H1 (cell line): ENCODE measurements around the gene KLHL2. TPM values are rescaled to one million over a fixed set of nuclear protein-coding genes. Genes with fewer than 3 reads are reported as not detected.

Source experiments
- CTCF ChIA-PET: fragments of 300-600 bp; sonication (Branson Sonifier 250); formaldehyde crosslinking; loops from one replicate; lab custom pipeline; 2021; ENCODE audit not compliant: partially characterized antibody; lab: Charles Lee
- POLR2A ChIA-PET: fragments of 300-600 bp; sonication (Branson Sonifier 250); formaldehyde crosslinking; loops from one replicate; lab custom pipeline; 2021; ENCODE audit warnings: inconsistent platforms; ENCODE audit not compliant: partially characterized antibody; lab: Charles Lee
- DNase-seq, 2 experiments: peaks; one replicate each; pipeline versions ENCODE4 v3.0.0 to v3.0.0-alpha.2; 2010 to 2022; ENCODE audit warnings: low spot score in 2 of 2, low read depth in 1 of 2, mixed read lengths in 1 of 2
- FAIRE-seq: peaks from 2 replicates; lab custom pipeline; 2011; peaks lifted over from hg19 to GRCh38; lab: Jason Lieb, UNC
- H2AFZ ChIP-seq: 2 replicates; pipeline ENCODE4 v1.8.1; 2012; ENCODE audit warnings: low read length, inconsistent platforms
- H2AK5ac ChIP-seq: 2 replicates; pipeline ENCODE4 v1.6.1; 2013; ENCODE audit warnings: low read depth, low read length
- H2BK120ac ChIP-seq: replicated peaks from 2 replicates; pipeline ENCODE3; 2013; ENCODE audit warnings: low read depth, low read length, inconsistent platforms
- H2BK12ac ChIP-seq: 2 replicates; pipeline ENCODE4 v1.6.1; 2013; ENCODE audit warnings: low read depth, low read length
- H2BK15ac ChIP-seq: 2 replicates; pipeline ENCODE4 v1.6.1; 2013; ENCODE audit warnings: low read length
- H2BK20ac ChIP-seq: 2 replicates; pipeline ENCODE4 v1.6.1; 2013; ENCODE audit warnings: low read length
- H2BK5ac ChIP-seq: 2 replicates; pipeline ENCODE4 v1.6.1; 2013; ENCODE audit warnings: low read depth, low read length
- H3K14ac ChIP-seq: 2 replicates; pipeline ENCODE4 v1.6.1; 2013; ENCODE audit warnings: inconsistent platforms; ENCODE audit not compliant: insufficient read length
- H3K18ac ChIP-seq: 2 replicates; pipeline ENCODE4 v1.6.1; 2013; ENCODE audit warnings: low read length; ENCODE audit errors: extremely low read depth
- H3K23ac ChIP-seq: 2 replicates; pipeline ENCODE4 v1.6.1; 2013; ENCODE audit warnings: inconsistent platforms; ENCODE audit not compliant: insufficient read length
- H3K23me2 ChIP-seq: 2 replicates; pipeline ENCODE4 v1.6.1; 2013; ENCODE audit warnings: low read depth, low read length
- H3K27ac ChIP-seq: 2 replicates; pipeline ENCODE4 v1.6.1; 2011; ENCODE audit warnings: low read depth, low read length, inconsistent platforms
- H3K27me3 ChIP-seq, 4 experiments: replicated peaks in 1 of 4; 1 replicate in 1 of 4; 2 replicates in 3 of 4; pipeline versions ENCODE4 v1.6.1 to v1.8.1; 2011 to 2013; ENCODE audit warnings: low read length in 3 of 4, mild to moderate bottlenecking in 3 of 4, inconsistent platforms in 2 of 4, mixed read lengths in 2 of 4, moderate library complexity in 1 of 4; ENCODE audit not compliant: control insufficient read depth in 3 of 4, insufficient read depth in 3 of 4; ENCODE audit errors: extremely low read depth in 1 of 4
- H3K36me3 ChIP-seq, 4 experiments: 2 replicates each; pipeline versions ENCODE4 v1.6.1 to v1.8.1; 2011 to 2013; ENCODE audit warnings: mild to moderate bottlenecking in 4 of 4, low read length in 3 of 4, moderate library complexity in 2 of 4, control low read depth in 1 of 4, inconsistent platforms in 1 of 4; ENCODE audit not compliant: insufficient read depth in 4 of 4, control insufficient read depth in 2 of 4
- H3K4ac ChIP-seq: replicated peaks from 2 replicates; pipeline ENCODE3; 2013; ENCODE audit warnings: low read length, low read depth, mixed read lengths, inconsistent platforms; ENCODE audit not compliant: insufficient read length
- H3K4me1 ChIP-seq, 4 experiments: replicated peaks in 1 of 4; 1 replicate in 1 of 4; 2 replicates in 3 of 4; pipeline versions ENCODE4 v1.6.1 to v1.8.1; 2011 to 2013; ENCODE audit warnings: low read length in 3 of 4, inconsistent platforms in 2 of 4, mixed read lengths in 1 of 4; ENCODE audit not compliant: insufficient read depth in 4 of 4, control insufficient read depth in 3 of 4
- H3K4me2 ChIP-seq, 2 experiments: 2 replicates each; pipeline versions ENCODE4 v1.6.1 to v1.8.1; 2011 to 2013; ENCODE audit warnings: low read depth in 2 of 2, low read length in 2 of 2, control low read depth in 1 of 2, inconsistent platforms in 1 of 2, mild to moderate bottlenecking in 1 of 2; ENCODE audit not compliant: insufficient read depth in 1 of 2
- H3K4me3 ChIP-seq, 4 experiments: fragments of 200-600, 300-600 bp in 1 of 4; sonication (generic), shearing (Covaris generic), sonication (Bioruptor Twin) in 1 of 4; 2 replicates each; pipeline versions ENCODE4 v1.5.1 to v1.8.1; 2011 to 2016; ENCODE audit warnings: low read length in 4 of 4, low read depth in 3 of 4, control low read depth in 2 of 4, inconsistent platforms in 2 of 4, mild to moderate bottlenecking in 2 of 4, mixed read lengths in 1 of 4, moderate library complexity in 1 of 4; ENCODE audit not compliant: insufficient read depth in 2 of 4; ENCODE audit errors: extremely low read depth in 1 of 4
- H3K56ac ChIP-seq: replicated peaks from 2 replicates; pipeline ENCODE3; 2013; ENCODE audit warnings: low read depth, mild to moderate bottlenecking, mixed read lengths, low read length, inconsistent platforms; ENCODE audit not compliant: insufficient read length
- H3K79me1 ChIP-seq: 2 replicates; pipeline ENCODE4 v1.6.1; 2013; ENCODE audit warnings: low read depth, low read length, control low read depth
- H3K79me2 ChIP-seq, 2 experiments: 2 replicates each; pipeline versions ENCODE4 v1.6.1 to v1.8.1; 2012 to 2013; ENCODE audit warnings: low read length in 2 of 2, mild to moderate bottlenecking in 2 of 2, inconsistent platforms in 1 of 2; ENCODE audit not compliant: insufficient read depth in 2 of 2, control insufficient read depth in 1 of 2
- H3K9ac ChIP-seq, 4 experiments: replicated peaks in 1 of 4; 1 replicate in 1 of 4; 2 replicates in 3 of 4; pipeline versions ENCODE4 v1.6.1 to v1.8.1; 2011 to 2013; ENCODE audit warnings: low read depth in 3 of 4, low read length in 3 of 4, control low read depth in 2 of 4, mild to moderate bottlenecking in 2 of 4, moderate library complexity in 2 of 4, inconsistent platforms in 1 of 4; ENCODE audit errors: extremely low read depth in 1 of 4
- H3K9me3 ChIP-seq, 2 experiments: 2 replicates each; pipeline versions ENCODE4 v1.6.1 to v1.8.1; 2012 to 2013; ENCODE audit warnings: mild to moderate bottlenecking in 2 of 2, moderate library complexity in 2 of 2, control low read depth in 1 of 2, inconsistent platforms in 1 of 2, low read depth in 1 of 2, low read length in 1 of 2, mixed read lengths in 1 of 2; ENCODE audit not compliant: insufficient read depth in 2 of 2
- H4K20me1 ChIP-seq, 2 experiments: replicated peaks in 1 of 2; 2 replicates each; pipeline versions ENCODE3 to v1.8.1; 2011 to 2013; ENCODE audit warnings: inconsistent platforms in 2 of 2, low read length in 2 of 2, mild to moderate bottlenecking in 1 of 2; ENCODE audit not compliant: insufficient read depth in 2 of 2, control insufficient read depth in 1 of 2
- H4K5ac ChIP-seq: 2 replicates; pipeline ENCODE4 v1.6.1; 2013; ENCODE audit warnings: low read length, low read depth, mixed read lengths, inconsistent platforms; ENCODE audit not compliant: insufficient read length
- H4K8ac ChIP-seq: 2 replicates; pipeline ENCODE4 v1.8.0; 2013; ENCODE audit warnings: mild to moderate bottlenecking, moderate library complexity, low read length, inconsistent platforms; ENCODE audit not compliant: insufficient read depth; ENCODE audit errors: extremely low read depth
- H4K91ac ChIP-seq: replicated peaks from 2 replicates; pipeline ENCODE3; 2013; ENCODE audit warnings: low read length, mixed read lengths, inconsistent platforms; ENCODE audit not compliant: insufficient read length
- ASH2L ChIP-seq: fragments of 200-600, 300-600 bp; sonication (generic); IDR thresholded peaks from one replicate; pipeline ENCODE4 v1.7.1; 2017; ENCODE audit warnings: low read length
- CTBP2 ChIP-seq: IDR thresholded peaks from 2 replicates; pipeline ENCODE4 v1.7.0; 2011; ENCODE audit warnings: borderline replicate concordance, mild to moderate bottlenecking, moderate library complexity, mixed read lengths, low read length; ENCODE audit not compliant: insufficient read depth, insufficient read length
- GTF2F1 ChIP-seq: IDR thresholded peaks from 2 replicates; pipeline ENCODE4 v1.6.1; 2012; ENCODE audit warnings: low read depth, low read length, improper control_type of control experiment, borderline replicate concordance
- KDM1A ChIP-seq: fragments of 200-600, 300-600 bp; sonication (generic); IDR thresholded peaks from 2 replicates; pipeline ENCODE4 v1.7.1; 2016; ENCODE audit warnings: mild to moderate bottlenecking, low read length, borderline replicate concordance
- NRF1 ChIP-seq: IDR thresholded peaks from 2 replicates; pipeline ENCODE4 v1.6.1; 2011; ENCODE audit warnings: mild to moderate bottlenecking, low read depth, low read length, improper control_type of control experiment
- RXRA ChIP-seq: IDR thresholded peaks from 2 replicates; pipeline ENCODE4 v1.6.1; 2011; ENCODE audit warnings: low read depth, mild to moderate bottlenecking, low read length, moderate library complexity; ENCODE audit not compliant: insufficient read depth
- SIX5 ChIP-seq: IDR thresholded peaks from 2 replicates; pipeline ENCODE4 v1.6.1; 2011; ENCODE audit warnings: mild to moderate bottlenecking, low read depth, low read length
- TBP ChIP-seq: IDR thresholded peaks from 2 replicates; pipeline ENCODE4 v1.6.1; 2011; ENCODE audit warnings: low read depth, low read length, improper control_type of control experiment
- ZNF274 ChIP-seq: IDR thresholded peaks from 2 replicates; pipeline ENCODE4 v1.7.0; 2012; ENCODE audit warnings: low read length, borderline replicate concordance; ENCODE audit errors: extremely low read depth
- WGBS, 2 experiments: shearing (Covaris generic) in 1 of 2; methylation state at CpG; one replicate each; pipeline versions ENCODE4 v1.1.6 to v1.1.7; 2013 to 2015; ENCODE audit warnings: low lambda C conversion rate in 2 of 2, mixed read lengths in 2 of 2, inconsistent platforms in 1 of 2, low coverage in 1 of 2, missing lambda C conversion rate in 1 of 2; ENCODE audit not compliant: insufficient replicate concordance in 2 of 2, insufficient coverage in 1 of 2, insufficient read length in 1 of 2; ENCODE audit errors: extremely low coverage in 1 of 2, missing lambda C conversion rate in 1 of 2; 5-methylcytosine and 5-hydroxymethylcytosine counted together
- polyA plus RNA-seq, 7 experiments: library from polyadenylated mRNA; depleted of rRNA in 3 of 7; stranded (reverse) in 5 of 7; unstranded in 2 of 7; fragments of >200 nt in 5 of 7; fragments of 200-250 nt in 2 of 7; gene quantifications; 1 replicate in 5 of 7; 2 replicates in 1 of 7; 4 replicates in 1 of 7; pipeline versions ENCODE4 v1.2.1 to v1.2.3, GENCODE V29; 2011 to 2013; ENCODE audit warnings: missing spikeins in 2 of 7, mixed read lengths in 2 of 7
- total RNA-seq: library from RNA; stranded (reverse); fragmentation: NEBNext Ultra II Directional; extraction: Animal tissue kit (Norgen Biotek cat#: 25700); gene quantifications from 2 replicates; pipeline ENCODE4 v1.2.1, GENCODE V29; 2021
- TF ChIP-seq, protein P1 (sequence below): IDR thresholded peaks from 2 replicates; pipeline ENCODE4 v1.6.1; 2012; ENCODE audit warnings: low read length, inconsistent platforms

KLHL2 gene
- total and polyA plus RNA-seq, 2 of the 8 experiments (the other 6 are each of a cell fraction or from before 2014, with no cell fraction given): 5.2 to 12.0 TPM

DNA sequence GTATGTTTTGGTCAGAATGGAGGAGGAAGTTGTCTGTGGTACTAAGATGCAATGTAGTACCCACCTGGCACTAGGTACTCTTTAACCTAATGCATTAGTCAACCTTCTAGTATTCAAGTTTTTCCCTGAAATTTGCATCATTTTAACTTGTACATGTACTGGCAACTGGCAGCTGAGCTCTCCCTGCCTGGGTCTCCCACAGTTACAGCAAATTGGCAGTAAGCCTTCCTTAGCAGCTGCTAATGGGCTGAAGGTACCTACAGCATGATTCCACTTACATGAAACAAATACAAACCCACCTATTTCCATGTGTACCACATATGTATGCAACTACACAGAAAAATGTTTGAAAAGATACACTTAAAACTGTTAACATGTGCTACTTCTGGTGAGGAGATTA is 8.1 kb upstream of the KLHL2 start (continued):
- no peak for TF ChIP-seq SIX5

DNA sequence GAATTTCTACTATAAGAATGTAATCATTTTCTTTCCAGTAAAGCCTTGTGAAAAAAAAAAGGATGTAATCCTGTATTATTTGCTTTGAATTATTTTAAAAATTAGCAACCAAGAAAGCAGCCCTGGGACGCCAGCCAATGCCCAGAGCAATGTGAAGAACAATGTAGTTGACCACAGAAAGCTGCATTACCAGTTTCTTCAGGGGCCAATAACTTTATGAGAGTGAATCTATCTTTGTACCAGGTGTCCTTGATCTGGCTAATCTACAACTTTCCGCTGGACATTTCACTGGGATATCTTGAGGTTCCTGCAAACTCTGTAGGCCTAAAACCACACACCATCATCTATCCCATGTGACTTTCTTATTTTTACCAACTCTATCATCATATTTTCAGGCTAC is 7.6 kb upstream of the KLHL2 start:
- no peaks in the 10 kb centered on the region for H3K36me3 ChIP-seq
- POLR2A ChIA-PET: interaction anchor here (1.2 kb wide), 1 partner anchor 23 kb away, joined by 3 read pairs; no protein-coding TSS in a partner anchor
- no peaks in the 10 kb centered on the region for H3K9me3 ChIP-seq
- no peak for DNase-seq
- H3K23ac ChIP-seq: no peak overlapping the region
- no peaks in the 10 kb centered on the region for H3K27me3 ChIP-seq
- H4K91ac ChIP-seq: no peak overlapping the region
- H3K4ac ChIP-seq: no peak overlapping the region
- no peaks in the 10 kb centered on the region for H3K23me2 ChIP-seq
- no peaks in the 10 kb centered on the region for H3K79me2 ChIP-seq
- CTCF ChIA-PET: no interaction called here
- no peak overlapping the region for H3K18ac ChIP-seq
- H2BK120ac ChIP-seq: no peak overlapping the region
- no peak overlapping the region for H2BK5ac ChIP-seq
- no peaks in the 10 kb centered on the region for H4K20me1 ChIP-seq
- no peak overlapping the region for H3K4me2 ChIP-seq
- no peaks in the 10 kb centered on the region for H3K4me1 ChIP-seq
- no peak overlapping the region for H2AK5ac ChIP-seq
- no peak overlapping the region for H3K56ac ChIP-seq
- H3K4me3 ChIP-seq: no peak overlapping the region
- H3K79me1 ChIP-seq: no peaks in the 10 kb centered on the region
- 93% methylated on average over 2 of the region's 2 CpGs; no CpG with 5 or more reads in 1 of the 2 experiments for WGBS, 2 experiments
- no peak overlapping the region for H2BK15ac ChIP-seq
- no peak overlapping the region for H2BK12ac ChIP-seq
- H4K8ac ChIP-seq: no peak overlapping the region
- H3K14ac ChIP-seq: no peak overlapping the region
- FAIRE-seq: no peak
- H2BK20ac ChIP-seq: no peak overlapping the region
- H3K9ac ChIP-seq: no peak overlapping the region
- no peak overlapping the region for H2AFZ ChIP-seq
- H3K27ac ChIP-seq: no peak overlapping the region
- H4K5ac ChIP-seq: no peak overlapping the region
- no peak for TF ChIP-seq TBP
- TF ChIP-seq ASH2L: no peak
- TF ChIP-seq NRF1: no peak
- no peak for TF ChIP-seq ZNF274
- TF ChIP-seq RXRA: no peak
- no peak for TF ChIP-seq GTF2F1
- TF ChIP-seq KDM1A: no peak
- no peak for TF ChIP-seq CTBP2
- TF ChIP-seq, protein P1, sequence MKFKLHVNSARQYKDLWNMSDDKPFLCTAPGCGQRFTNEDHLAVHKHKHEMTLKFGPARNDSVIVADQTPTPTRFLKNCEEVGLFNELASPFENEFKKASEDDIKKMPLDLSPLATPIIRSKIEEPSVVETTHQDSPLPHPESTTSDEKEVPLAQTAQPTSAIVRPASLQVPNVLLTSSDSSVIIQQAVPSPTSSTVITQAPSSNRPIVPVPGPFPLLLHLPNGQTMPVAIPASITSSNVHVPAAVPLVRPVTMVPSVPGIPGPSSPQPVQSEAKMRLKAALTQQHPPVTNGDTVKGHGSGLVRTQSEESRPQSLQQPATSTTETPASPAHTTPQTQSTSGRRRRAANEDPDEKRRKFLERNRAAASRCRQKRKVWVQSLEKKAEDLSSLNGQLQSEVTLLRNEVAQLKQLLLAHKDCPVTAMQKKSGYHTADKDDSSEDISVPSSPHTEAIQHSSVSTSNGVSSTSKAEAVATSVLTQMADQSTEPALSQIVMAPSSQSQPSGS: no peak
